ENCODE measurements around the gene ORC6. TPM values are rescaled to one million over a fixed set of nuclear protein-coding genes. Genes with fewer than 3 reads are reported as not detected.

ORC6 gene
- total RNA-seq, 1 donor from 2014 or later: 31.0 TPM

- Mint-ChIP-seq H3K9me3 (no peaks in the 10 kb centered on the region), H3K36me3 (no peaks in the 10 kb centered on the region), H3K4me1 (peaks cover 53% of the 10 kb centered on the region), H3K4me3 (no peak overlapping the region), H3K27me3 (ENCODE audit: low read depth) (no peaks in the 10 kb centered on the region), H3K27ac (no peak overlapping the region)
- TF ChIP-seq CTCF (IDR thresholded peaks at IDR 0.05; ENCODE audit: unreplicated experiment): no peak
- DNase-seq (ENCODE audit: low spot score in 2 of 2, unreplicated experiment in 2 of 2): no peak
Measured at GRCh38 chr16:46745617-46746016, 56.2 kb downstream of the ORC6 start.

- Mint-ChIP-seq H3K36me3 (no peaks in the 10 kb centered on the region), H3K4me1 (peaks cover 53% of the 10 kb centered on the region), H3K4me3 (no peak overlapping the region), H3K27ac (no peak overlapping the region), H3K9me3 (no peaks in the 10 kb centered on the region), H3K27me3 (ENCODE audit: low read depth) (no peaks in the 10 kb centered on the region)
- no peak for DNase-seq (ENCODE audit: low spot score in 2 of 2, unreplicated experiment in 2 of 2)
- no peak for TF ChIP-seq CTCF (IDR thresholded peaks at IDR 0.05; ENCODE audit: unreplicated experiment)
Measured at GRCh38 chr16:46746821-46747776, 57.6 kb downstream of the ORC6 start.

Other genes starting within 250 kb of the ORC6 start
- 5.1 to 7.5 TPM (median 7.0 TPM) in 3 replicates for gene SHCBP1, start 68.3 kb upstream of the ORC6 start, total RNA-seq
- 99.7 to 115 TPM (median 107 TPM) in 3 replicates for gene VPS35, start 481 bp upstream of the ORC6 start, total RNA-seq
- 1.4 to 1.7 TPM (median 1.6 TPM) in 3 replicates for gene MYLK3, start 58.7 kb downstream of the ORC6 start, total RNA-seq
- gene C16orf87, start 141.5 kb downstream of the ORC6 start, total RNA-seq: 28.2 to 29.5 TPM (median 28.6 TPM) in 3 replicates
- 28.0 to 35.0 TPM (median 30.6 TPM) in 3 replicates for gene GPT2, start 194.7 kb downstream of the ORC6 start, total RNA-seq

Measured in mesothelial cell of epicardium (in vitro differentiated cells).